GM12892 (cell line): Measurements from ENCODE around the gene LYPD1.

Experiments used
- DNase-seq: peaks from one replicate; pipeline ENCODE4 v3.0.0; 2011; ENCODE audit not compliant: insufficient read length
- FAIRE-seq: peaks from 2 replicates; lab custom pipeline; 2011; peaks lifted over from hg19 to GRCh38; lab: Jason Lieb, UNC
- POLR2A ChIP-seq: IDR thresholded peaks from 2 replicates; pipeline ENCODE4 v1.6.1; 2011; ENCODE audit warnings: low read depth, low read length, control low read depth
- POLR2AphosphoS5 ChIP-seq: IDR thresholded peaks from 2 replicates; pipeline ENCODE4 v1.6.1; 2011; ENCODE audit warnings: low read depth, low read length, control low read depth
- TAF1 ChIP-seq: IDR thresholded peaks from 2 replicates; pipeline ENCODE4 v1.6.1; 2011; ENCODE audit warnings: low read depth, mild to moderate bottlenecking, control low read depth, low read length, borderline replicate concordance

Gene LYPD1

DNA sequence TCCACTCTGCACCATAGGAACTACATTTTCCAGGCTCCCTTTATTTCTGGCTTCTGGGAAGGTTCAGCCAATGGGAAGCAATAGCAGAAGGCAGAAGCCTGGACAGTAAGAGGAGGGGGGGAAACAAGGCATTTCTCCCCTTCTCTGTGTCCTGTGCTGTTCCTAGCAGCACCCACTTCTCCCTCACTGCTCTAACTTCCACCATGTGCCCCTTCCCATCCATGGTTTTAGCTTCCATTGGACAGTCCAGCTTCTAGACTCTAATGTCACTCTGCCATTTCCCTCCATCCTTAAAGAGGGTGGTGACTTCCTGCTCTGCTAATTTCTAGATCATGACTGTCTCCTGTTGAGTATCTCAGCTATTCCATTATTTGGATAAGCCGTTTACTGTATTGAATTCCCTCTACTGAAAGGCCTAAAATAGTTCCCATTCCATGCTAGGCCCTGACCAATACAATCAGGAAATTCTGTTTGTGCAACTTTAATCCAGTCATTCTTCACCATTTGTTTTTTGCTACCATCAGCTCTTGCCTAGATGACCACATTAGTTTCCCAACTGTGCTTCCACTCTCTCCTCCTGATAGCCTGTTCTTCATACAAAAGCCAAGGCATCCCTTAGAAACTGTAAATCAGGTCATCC lies 20.8 kb upstream of the LYPD1 start:
- no peak for DNase-seq
- no peak for TF ChIP-seq POLR2A
- no peak for TF ChIP-seq TAF1
- TF ChIP-seq POLR2AphosphoS5, result no peak
- no peak for FAIRE-seq

DNA sequence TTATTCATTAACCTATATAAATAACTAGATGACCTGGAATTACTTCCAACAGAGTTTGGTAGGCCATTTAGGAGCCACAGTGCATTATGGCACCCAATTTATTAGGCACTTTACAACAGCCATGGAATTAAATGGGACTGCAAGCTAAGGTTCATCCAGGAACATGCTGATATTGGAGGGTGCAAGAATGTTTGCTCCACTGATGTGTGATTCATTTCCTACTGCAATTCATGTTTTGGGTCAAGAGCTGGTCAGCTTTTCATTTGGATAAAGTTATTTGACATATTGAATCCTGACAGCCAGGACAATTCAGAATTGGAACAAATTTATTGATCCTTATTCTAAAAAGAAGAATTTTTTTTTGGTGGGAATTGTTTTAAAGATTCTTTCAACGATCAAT lies 11.8 kb upstream of the LYPD1 start:
- no peak for TF ChIP-seq POLR2AphosphoS5
- no peak for TF ChIP-seq POLR2A
- no peak for TF ChIP-seq TAF1
- FAIRE-seq (no peak), DNase-seq (no peak)

DNA sequence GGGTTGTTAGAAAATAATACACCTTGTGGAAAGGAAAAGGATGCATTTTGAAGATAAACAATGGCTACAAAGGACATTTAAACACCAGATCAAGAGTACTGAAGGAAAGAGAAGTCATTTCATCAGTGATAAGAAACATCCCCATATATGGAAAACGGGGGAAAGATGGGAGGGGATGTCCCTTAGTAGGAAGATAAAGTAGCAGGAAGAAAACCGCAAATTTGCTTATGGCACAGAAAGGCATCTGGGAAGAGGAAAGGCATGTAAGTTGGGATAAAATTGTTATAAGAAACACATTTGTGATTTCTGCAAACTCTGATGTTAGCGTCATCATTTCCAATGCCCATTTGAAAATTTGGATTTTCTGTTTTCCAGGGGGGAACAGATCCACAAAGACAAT lies 10.5 kb upstream of the LYPD1 start:
- no peak for TF ChIP-seq POLR2A
- no peak for TF ChIP-seq POLR2AphosphoS5
- TF ChIP-seq TAF1, result no peak
- FAIRE-seq (no peak), DNase-seq (no peak)

GRCh38 chr2:132678483-132678882 lies 8.5 kb upstream of the LYPD1 start:
- TF ChIP-seq POLR2A (no peak), TAF1 (no peak), POLR2AphosphoS5 (no peak)
- FAIRE-seq (no peak), DNase-seq (no peak)

GRCh38 chr2:132677661-132678060 lies 7.7 kb upstream of the LYPD1 start:
- no peak for DNase-seq
- TF ChIP-seq TAF1, result no peak
- no peak for FAIRE-seq

GRCh38 chr2:132676999-132677398 lies 7.0 kb upstream of the LYPD1 start:
- DNase-seq, result no peak
- TF ChIP-seq TAF1, result no peak
- no peak for TF ChIP-seq POLR2A
- no peak for TF ChIP-seq POLR2AphosphoS5
- FAIRE-seq, result no peak

DNA sequence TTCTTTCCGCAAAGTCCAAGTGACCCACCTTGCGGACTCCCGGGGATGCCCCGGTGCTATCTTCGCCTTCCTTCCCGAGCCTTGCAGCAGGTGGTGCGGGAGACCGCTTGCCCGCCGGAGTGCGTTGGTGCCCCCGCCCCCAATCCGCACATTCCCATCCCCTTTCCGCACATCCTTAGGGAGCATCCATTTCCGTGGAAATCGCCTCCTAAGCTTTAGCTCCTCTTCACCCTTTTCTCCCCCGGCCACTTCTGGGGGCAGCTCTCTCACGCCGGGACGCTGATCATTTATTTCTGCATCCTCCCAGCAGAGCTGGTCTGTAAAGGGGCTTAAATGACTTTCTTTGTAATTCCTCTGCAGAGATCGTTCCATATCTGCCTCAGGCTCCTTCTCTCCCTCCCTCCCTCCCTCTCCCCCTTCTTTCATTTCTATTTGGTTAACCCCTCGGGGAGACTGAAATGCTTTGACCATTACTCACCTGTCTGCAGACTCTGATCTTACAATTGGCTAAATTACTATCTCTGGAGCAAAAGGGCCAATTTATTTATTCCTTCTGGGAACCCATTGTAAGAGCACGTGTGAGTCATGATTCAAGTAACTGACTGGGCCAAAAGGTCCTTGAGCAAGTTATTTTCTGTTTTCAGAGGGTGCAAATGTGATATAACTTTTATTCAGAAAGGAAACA lies 1.3 kb upstream of the LYPD1 start:
- DNase-seq (no peak), FAIRE-seq (no peak)
- no peak for TF ChIP-seq POLR2A
- TF ChIP-seq POLR2AphosphoS5, result no peak
- no peak for TF ChIP-seq TAF1

DNA sequence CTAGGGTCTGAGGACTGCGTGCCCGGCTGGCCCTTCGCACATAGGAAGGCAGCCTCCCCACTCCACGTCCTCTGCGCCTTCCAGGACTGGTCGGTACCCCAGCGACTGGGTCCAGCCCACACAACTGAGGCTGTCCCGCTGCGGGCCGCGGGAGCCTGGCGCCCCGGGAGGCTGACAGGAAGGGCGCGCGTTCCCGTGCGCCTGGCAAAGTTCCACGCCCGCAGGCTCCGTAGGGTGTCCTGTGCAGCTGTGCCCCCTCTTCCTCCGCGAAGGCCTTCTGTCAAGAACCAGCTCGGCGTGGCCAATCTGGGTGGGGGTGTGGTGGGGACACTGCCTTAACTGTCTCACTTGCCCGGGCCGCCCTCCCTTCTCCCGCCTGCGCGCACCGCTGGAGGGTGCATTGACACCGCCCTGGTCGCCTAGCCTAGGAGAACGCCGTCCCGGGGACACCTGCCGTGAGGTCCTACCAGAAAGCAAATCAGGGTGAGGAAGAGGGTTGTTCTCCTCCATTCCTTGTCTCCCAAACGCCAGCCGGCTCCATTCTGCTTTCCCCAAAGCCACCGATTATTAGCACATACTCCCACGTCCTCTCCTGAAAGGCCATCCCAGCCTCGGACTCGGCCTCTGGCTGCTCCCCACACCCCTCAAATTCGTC lies 618 bp upstream of the LYPD1 start:
- TF ChIP-seq POLR2AphosphoS5 (no peak), TAF1 (no peak), POLR2A (no peak)
- no peak for FAIRE-seq

GRCh38 chr2:132668987-132669907 lies 758 bp downstream of the LYPD1 start:
- TF ChIP-seq TAF1 (no peak), POLR2AphosphoS5 (no peak), POLR2A (no peak)
- FAIRE-seq, result no peak
- DNase-seq, result no peak

More for the DNA sequence above, 618 bp upstream of the LYPD1 start:
- DNase-seq, result no peak

GRCh38 chr2:132668189-132668823 lies 1.7 kb downstream of the LYPD1 start:
- FAIRE-seq (no peak), DNase-seq (no peak)
- TF ChIP-seq TAF1 (no peak), POLR2A (no peak), POLR2AphosphoS5 (no peak)

- DNase-seq (no peak), FAIRE-seq (no peak)
- no peak for TF ChIP-seq POLR2AphosphoS5
- TF ChIP-seq POLR2A, result no peak
- no peak for TF ChIP-seq TAF1
Measured at GRCh38 chr2:132667706-132668105, 2.3 kb downstream of the LYPD1 start.
